C4-2B (cell line): Measurements from ENCODE around the gene EXOC6B.

Experiments used
- CTCF ChIP-seq: fragments of 450-650 bp; conservative IDR thresholded peaks from 2 replicates; pipeline ENCODE4 v1.5.1; 2017; ENCODE audit warnings: mild to moderate bottlenecking
- ZFX ChIP-seq: fragments of 450-650 bp; IDR thresholded peaks from 2 replicates; pipeline ENCODE4 v1.6.1; 2017

- no peak for TF ChIP-seq CTCF
- TF ChIP-seq ZFX = no peak
These were observed 249.4 kb downstream of the EXOC6B start for GRCh38 chr2:72576459-72576858.
